GM19467 (cell line): ENCODE data around the gene ADAMTS9.
"Not testable (repeated sequence)": the region's sequence is repeated elsewhere in the genome, so short reads cannot be mapped to it uniquely, and the experiment has no call there.

ENCODE experiments used
- ATAC-seq: cut with Tn5 transposase; IDR thresholded peaks from one replicate; pipeline ENCODE4 v1.9.1; 2021; ENCODE audit warnings: mild to moderate bottlenecking, moderate library complexity; ENCODE audit not compliant: unreplicated experiment

The ADAMTS9 gene

DNA sequence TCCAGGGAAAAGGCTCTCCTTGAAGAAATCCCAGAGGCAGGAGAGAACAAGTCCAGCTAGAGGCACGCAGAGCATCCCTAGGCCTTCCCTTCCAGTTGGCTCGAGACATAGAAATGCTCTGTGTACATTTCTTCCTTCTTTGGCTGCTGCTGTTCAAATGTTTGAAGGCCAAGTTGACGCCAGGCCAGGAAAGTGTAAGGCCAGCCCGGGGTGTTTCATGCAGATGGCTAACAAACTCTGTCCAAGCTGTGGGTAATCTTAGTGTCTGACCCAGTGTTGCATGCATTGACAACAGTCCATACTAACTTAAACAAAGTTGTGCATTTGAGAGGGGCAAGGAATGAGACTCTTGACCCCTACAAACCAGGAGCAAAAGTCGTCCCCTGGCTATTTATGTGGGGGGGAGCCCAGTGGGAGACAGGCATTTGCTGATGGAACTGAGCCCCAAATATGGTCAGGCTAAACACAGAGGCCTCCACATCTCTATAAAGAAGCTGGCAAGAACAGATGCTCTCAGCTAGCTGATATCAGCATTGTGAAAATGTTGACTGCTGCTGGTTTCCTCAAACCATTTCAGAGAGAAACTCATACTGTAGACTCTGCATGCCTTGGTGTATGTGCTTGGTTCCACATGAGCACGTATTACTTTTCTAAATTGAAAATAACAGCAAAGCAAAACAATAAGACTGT is 139.5 kb downstream of the ADAMTS9 start:
- ATAC-seq, result no peak

DNA sequence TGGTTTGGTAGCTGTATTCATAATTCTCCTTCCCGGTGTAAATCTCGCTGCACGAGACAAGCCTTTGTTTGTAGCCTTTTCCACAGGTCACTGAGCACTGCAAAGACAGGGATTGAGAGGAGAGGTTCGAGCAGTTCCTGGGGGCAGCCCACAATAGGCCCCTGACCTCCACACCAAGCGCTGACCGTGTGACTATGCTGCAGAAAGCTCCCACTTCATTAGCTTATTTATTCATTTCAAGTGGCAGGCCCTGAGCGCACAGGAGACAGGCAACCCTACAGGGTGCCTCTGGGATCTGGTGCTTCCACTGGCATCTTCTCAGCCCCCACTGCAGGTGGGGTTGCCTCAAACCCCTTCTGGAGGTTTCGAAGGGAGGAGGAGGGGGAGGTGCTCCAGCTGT is 140.9 kb downstream of the ADAMTS9 start:
- ATAC-seq, result no peak

DNA sequence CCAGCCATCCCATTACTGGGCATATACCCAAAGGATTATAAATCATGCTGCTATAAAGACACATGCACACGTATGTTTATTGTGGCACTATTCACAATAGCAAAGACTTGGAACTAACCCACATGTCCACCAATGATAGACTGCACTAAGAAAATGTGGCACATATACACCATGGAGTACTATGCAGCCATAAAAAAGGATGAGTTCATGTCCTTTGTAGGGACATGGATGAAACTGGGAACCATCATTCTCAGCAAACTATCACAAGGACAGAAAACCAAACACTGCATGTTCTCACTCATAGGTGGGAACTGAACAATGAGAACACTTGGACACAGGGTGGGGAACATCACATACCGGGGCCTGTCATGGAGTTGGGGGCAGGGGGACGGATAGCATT is 142.6 kb downstream of the ADAMTS9 start:
- ATAC-seq, result not testable (repeated sequence)

DNA sequence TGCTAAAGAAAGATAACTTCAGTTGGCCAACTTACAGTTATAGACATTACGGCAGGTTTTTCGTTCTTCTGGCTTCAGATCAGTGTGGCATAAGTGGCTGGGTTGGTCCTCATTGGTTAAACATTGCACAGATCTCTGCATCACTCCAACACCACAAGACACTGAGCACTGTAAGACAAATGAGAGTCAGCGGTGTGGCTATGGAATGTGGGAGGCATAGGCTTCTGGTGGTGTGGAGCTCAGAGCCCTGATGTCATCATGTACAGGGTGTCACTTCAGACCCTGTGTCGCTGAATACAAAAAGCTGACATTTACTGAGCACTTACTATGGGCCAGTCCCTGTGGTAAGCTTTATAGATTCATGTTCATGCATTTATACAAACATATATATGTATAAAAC is 146.0 kb downstream of the ADAMTS9 start:
- no peak for ATAC-seq

DNA sequence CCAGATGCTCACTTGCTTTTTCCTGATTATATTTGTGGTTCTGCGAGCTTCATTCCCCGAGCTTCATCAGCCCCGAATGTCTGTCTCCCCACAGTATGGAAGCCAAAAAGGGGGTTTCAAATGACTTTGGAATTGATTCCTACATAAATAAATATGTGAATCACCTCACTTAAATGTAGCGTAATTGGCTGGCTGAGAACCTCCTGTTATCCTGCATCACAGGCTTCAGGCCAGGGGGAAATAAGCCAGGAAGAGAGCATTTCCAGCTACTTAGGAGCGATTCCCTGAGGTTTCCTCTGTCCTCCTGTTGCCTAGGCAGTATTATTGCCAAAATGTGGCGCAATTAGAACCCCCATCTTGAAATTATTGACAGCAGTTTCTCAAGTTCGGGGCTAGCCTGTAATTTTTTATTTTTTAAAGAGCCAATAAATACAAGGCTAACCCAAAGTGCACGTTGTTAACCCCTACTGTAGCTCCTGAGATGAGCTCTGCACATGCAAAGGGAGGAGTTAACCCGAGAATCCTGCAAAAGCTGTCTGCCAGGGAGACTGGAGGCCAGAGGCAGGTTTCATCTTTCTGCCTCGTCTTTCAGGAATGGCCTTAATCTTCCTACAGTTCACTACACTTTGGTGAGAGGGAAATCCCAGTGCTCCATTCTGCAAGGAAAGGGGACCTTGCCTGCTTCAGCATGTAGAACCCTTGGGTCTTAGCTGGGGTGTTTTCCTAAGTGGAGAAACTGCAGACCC is 148.2 kb downstream of the ADAMTS9 start:
- no peak for ATAC-seq

DNA sequence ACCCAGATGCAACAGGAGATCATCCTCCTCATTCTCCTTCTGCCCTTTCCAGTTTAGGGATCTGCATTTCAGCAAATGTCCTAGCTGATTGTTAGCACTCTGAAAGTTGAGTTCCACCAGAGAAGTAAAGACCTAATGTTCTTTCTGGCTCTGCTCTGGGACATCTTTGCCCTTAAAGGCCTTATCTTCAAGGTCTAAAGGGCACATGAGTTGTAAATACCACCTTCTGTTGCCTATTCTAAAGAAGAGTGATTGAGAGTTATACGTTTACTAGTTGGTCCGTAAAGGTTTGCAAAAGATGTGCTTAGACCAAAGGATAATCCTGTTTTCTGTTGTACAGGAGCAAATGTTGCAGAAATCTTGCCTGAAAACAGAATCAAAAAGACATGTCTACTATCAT is 151.6 kb downstream of the ADAMTS9 start:
- ATAC-seq, result no peak

DNA sequence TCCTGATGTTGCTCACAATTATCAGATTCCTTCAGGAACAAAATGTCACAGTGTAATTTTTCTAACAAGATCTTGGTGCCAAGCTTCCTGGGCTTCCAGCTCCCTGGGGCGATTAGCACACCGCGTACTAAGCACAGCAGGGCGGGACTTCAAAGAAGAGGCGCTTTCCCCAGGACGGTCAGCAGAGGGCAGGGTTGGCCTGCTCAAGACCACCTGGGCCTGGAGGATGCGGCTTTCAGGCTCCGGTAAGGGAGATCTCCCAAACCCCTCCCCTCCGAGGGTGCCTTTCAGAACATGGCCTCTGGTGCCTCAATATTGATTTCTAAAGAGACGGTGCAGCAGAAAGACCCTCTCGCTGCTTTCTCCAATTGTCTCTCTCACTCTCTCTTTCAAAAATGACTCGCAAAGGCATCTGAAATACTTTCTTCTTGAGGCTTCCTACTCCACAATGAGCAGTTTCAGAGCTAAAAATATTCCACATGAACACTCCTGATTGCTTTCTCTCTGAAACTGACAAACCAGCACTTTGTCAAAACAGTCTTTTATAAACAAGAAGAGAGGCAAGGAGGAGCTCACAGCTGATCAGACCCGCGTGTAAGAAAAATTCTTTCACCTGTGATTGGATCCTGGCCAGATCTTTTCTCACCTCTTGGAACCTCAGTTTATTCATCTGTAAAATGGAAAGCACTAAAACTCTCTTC is 154.0 kb downstream of the ADAMTS9 start:
- peak; percentile 94 for ATAC-seq

DNA sequence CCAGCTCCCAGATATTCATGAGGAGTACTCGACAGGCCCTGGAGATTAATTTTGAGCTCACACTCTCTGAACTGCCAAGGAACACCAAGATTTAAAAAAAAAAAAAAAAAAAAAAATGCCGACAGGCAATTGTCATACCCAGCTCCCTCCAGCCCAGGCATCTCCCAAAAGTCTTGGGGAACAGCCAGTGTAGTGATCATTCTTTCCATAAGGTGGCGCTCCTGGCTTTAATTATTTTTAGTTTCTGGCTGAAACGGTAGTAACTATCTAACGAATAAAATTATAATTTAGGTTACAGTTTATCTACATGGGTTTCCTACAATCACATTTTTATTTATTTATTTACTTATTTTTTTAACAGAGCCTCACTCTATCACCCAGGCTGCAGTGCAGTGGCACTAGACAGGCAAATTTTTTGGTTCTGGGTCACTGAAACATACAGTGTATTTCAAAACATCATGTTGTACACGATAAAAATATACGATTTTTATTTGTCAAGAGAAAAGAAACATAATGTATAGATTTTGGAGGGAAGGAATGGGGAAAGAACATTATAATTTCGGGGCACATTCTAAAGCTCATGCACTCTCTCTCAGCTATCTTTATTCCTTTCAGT is 157.3 kb downstream of the ADAMTS9 start:
- ATAC-seq, result no peak

DNA sequence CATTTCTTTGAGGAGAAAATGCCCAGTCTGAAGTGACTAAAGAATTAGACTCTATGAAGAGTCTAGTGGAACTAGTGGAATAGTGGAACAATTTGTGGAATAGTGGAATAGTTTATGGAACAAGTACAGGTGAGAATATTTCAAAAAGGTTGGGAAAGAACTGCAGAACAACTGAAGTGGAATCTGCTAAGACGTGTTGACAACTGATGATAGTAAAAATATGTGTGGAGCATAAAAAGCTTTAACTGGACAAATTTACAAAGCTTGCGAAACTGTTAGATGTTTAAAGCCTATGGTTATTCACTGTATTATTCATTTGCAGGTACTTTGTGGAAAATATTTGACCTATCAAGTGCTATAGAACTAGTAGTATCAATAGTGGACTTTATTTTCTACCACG is 164.5 kb downstream of the ADAMTS9 start:
- ATAC-seq, result no peak

DNA sequence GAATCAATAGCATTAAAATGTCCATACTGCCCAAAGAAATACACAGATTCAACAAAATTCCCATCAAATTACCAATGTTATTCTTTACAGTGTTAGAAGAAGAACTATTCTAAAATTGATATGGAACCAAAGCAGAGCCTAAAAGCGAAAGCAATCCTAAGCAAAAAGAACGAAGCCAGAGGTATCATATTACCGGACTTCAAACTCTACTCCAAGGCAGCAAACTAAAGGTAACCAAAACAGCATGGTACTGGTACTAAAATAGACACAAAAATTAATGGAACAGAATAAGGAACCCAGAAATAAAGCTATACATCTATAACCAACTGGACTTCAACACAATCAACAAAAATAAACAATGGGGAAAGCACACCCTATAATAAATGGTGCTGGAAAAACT is 167.5 kb downstream of the ADAMTS9 start:
- ATAC-seq, result no peak

DNA sequence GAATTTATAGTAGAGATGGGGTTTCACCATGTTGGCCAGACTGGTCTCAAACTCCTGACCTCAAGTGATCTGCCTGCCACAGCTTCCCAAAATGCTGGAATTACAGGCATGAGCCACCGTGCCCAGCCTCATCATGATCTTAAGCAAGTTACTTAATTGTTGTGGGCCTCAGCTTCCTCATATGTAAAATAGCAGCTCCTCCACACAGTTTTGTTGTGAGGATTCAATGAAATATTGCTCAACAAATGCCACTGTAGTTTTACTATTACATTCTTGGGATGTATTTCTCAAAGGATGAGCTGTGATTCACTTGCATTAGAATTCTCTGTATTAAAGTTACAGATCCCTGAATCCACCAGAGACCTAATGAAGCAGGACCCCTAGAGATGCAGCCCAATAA is 168.8 kb downstream of the ADAMTS9 start:
- ATAC-seq, result no peak

DNA sequence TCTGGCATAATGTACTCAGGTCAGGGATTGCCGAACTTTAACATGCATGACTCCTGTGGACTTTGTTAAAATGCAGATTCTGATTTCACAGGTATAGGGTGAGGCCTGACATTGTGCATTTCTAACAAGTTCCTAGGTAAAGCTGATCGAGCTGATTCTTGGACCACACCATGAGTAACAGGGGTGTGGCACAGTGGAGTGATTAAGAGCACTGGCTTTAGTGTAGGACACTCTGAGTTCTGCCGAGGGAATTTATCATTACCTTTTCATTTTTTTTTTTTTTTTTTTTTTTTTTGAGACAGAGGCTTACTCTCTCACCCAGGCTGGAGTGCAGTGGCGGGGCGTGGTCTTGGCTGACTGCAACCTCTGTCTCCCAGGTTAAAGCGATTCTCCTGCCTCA is 169.3 kb downstream of the ADAMTS9 start:
- no peak for ATAC-seq

DNA sequence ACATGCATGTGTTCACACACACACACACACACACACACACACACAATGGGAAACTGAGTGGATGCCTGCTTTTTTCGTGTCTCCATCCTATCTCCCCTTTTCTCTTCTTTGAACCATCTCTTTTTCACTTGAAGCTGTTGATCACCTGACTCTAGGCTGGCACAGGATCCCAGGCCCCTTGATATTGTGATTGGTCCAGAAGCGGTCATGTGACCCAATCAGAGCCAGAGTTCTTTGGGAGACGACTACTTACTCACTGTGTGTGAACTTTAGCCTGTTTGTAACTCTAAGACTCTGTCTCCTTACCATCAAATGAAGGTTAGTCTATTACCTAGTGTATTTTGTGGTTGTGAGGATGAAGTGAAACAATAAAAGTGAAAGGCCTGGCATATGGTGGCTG is 172.9 kb downstream of the ADAMTS9 start:
- no peak for ATAC-seq

DNA sequence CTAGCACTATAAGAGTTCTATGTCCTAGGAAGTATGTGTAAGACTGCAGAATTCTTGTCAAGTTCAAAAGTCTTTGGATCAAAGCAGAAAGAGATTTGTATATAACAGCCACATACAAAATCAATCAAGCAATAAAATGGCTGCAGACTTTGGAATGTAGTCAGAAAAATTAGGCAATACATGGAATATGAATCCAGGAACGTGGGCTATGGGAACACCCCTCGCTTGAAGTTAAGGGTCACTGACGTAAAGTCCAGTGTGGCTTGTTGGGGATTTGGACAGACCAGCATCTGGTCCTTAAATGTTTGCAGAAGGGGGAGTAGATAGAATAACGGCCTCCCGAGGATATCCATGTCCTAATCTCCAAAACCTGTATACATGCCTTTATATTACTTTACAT is 178.6 kb downstream of the ADAMTS9 start:
- no peak for ATAC-seq

DNA sequence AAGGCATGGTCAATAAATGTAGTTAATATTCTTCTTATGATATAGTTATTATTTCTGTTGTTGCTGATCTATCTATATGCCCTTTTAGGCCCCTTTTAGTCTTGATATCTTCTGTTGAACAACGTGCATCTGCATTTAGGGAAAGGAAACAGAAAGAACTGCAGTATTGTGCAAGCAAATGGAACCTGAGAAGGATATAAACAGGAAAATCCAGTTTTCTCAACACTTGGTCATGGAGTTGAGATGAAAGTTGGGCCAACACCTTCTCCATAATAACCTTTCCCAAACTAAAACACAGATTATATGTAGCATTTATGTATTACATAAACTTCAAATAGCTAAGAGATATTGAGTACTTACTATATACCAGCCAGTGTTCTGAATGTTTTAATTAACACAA is 179.7 kb downstream of the ADAMTS9 start:
- no peak for ATAC-seq

DNA sequence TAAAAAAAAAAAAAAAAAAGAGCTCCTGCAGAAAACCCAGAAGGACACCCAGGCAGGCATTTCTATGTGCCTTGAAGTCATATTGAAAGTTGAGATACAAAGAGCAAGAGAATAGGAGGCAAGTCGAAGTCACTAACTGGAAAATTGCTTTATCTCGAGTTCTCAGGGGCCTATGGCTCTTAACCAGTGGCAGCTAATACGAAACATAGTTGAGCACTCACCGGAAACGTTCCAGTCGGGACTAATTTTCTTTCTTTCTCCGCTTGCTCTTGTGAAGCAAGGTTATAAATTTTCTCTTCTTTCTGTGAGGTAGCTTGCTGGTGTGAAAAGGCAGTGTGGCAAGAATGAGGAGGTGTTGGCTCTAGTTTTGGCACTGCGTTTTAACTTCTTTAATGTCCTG is 181.5 kb downstream of the ADAMTS9 start:
- ATAC-seq, result no peak

DNA sequence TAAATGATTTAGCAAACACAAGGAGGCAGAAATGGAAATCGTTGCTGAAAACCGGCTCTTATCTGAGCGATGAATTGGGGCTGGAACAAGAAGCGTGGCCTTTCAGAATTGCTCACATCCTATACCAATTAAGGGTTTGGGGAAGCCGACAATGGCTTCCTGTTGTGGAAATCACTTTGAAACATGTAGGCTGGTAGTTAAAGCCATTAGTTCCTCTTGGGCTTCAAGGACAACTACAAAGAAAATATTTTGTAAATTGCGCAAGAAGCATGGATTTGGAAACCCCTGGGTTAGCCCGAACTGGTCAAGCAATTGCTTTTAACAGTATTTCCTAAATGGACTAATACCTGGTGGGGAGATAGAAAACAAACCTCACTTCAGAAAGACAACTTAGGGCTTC is 182.4 kb downstream of the ADAMTS9 start:
- no peak for ATAC-seq

DNA sequence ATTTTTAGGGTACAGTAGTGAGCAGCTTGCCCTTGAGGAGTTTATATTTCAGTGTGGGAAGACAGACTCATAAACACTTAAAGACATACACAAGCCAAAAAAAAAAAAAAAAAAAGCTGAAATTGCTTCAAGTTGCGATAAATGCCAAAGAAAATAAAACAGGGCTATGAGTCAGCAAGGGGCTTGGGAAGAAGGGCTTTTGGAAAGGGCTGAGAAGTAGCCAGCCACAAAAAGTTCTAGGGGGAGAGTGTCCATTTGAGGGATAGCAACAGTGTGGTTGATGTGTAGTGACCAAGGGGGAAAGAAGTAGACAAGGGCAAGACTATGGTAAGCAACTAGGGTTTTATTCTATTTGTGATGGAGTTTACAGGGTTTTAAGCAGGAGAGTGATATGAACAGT is 185.5 kb downstream of the ADAMTS9 start:
- no peak for ATAC-seq

DNA sequence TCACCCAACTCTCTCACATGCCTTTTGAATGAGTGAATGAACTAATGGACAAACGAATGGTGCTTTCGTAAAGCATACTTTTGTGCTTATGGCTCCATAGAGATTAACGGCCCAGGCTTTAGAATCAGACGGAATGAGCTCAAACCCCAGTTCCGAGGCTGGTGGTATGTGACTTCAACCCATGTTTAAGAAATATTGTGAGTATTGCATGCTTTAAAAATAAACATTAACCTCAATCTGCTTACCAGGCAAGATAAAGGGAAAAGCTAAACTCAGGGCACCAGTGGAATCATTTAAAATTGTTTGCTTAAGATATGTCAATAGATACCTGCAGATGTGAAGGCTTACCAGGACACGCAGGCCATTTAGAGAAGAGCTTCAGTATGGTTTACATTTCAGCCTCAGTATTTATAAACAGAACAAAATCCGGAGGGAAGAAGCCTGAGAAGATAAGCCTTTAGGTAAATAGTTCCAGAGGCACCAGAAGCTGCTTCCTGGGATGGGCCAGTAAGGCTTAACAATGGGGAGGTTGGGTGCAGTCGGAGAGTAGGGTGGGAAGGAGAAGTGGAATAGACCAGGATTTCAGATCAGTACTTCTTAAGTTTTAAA is 186.4 kb downstream of the ADAMTS9 start:
- no peak for ATAC-seq

DNA sequence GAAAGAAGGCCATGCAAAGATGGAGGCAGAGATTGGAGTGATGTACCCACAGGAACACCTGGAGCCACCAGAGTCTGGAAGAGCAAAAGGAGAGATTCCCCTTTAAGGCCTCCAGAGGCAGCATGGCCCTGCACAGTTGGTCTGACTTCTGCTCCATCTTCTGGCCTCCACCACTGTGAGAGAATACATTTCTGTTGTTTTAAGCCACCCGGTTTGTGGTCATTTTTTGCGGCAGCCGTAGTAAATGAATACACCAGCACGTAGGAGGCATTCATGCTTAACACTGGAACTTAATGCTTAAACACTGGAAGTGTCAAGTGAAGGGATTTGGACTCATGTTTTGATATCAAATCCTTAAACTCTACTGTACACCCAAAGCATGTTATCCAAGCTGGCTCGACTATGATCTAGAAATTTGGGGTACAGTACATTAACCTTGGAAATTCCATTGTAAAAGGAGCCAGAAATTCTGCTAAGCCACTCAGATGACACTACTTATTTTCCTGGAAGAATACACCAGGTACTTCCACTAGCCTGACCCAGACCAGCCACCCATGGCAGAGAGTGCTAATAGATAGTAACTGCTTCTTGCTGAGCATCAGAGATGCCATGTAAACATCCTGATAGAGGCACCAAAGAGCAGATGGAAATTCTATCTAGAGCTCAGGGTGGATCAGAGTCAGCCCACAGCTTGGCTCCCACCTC is 190.9 kb downstream of the ADAMTS9 start:
- no peak for ATAC-seq
